ENCODE data around the gene THEMIS.

DNA sequence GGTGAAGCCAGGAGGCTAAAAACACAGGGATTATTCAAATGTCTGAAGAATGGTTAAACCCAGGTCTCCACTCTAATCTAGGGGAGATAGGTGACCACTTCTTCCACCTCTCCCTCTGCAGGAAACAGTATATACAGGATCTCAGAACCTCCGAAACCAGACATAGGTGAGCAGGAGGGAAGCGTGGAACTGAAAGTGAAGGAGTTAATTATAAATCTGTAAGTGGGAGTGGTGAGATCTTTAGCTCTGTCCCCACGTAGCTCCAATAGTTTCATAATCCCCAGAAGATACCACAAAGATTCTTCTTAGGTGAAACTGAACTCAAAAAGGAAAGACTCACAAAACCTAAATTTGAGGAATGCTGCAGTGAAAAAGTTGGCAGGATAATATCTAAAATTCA lies 76.8 kb downstream of the THEMIS start:
- TF ChIP-seq, protein P1, sequence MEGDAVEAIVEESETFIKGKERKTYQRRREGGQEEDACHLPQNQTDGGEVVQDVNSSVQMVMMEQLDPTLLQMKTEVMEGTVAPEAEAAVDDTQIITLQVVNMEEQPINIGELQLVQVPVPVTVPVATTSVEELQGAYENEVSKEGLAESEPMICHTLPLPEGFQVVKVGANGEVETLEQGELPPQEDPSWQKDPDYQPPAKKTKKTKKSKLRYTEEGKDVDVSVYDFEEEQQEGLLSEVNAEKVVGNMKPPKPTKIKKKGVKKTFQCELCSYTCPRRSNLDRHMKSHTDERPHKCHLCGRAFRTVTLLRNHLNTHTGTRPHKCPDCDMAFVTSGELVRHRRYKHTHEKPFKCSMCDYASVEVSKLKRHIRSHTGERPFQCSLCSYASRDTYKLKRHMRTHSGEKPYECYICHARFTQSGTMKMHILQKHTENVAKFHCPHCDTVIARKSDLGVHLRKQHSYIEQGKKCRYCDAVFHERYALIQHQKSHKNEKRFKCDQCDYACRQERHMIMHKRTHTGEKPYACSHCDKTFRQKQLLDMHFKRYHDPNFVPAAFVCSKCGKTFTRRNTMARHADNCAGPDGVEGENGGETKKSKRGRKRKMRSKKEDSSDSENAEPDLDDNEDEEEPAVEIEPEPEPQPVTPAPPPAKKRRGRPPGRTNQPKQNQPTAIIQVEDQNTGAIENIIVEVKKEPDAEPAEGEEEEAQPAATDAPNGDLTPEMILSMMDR (IDR thresholded peaks at IDR 0.05), result no peak
- TF ChIP-seq POLR2A (IDR thresholded peaks at IDR 0.05), result no peak
- TF ChIP-seq POLR2AphosphoS5 (IDR thresholded peaks at IDR 0.05), result no peak
